Effector memory CD4-positive, alpha-beta T cell (primary cell): Measurements from ENCODE around the gene PPP1R12B.
A peak's percentile ranks its signal among the peaks of the same experiment; 100 is the strongest.
"Not testable (repeated sequence)": the region's sequence is repeated elsewhere in the genome, so short reads cannot be mapped to it uniquely, and the experiment has no call there.

Source experiments
- DNase-seq, 3 donors: peaks; one replicate each; pipeline ENCODE4 v3.0.0-alpha.2; 2020
- H3K27ac ChIP-seq: 2 replicates; pipeline ENCODE4 v1.7.0; 2013; ENCODE audit warnings: mild to moderate bottlenecking, low read length, moderate library complexity; ENCODE audit not compliant: insufficient read depth, poor library complexity, severe bottlenecking
- H3K27me3 ChIP-seq: replicated peaks from 2 replicates; pipeline ENCODE4 v1.7.0; 2013; ENCODE audit warnings: mild to moderate bottlenecking, low read length; ENCODE audit not compliant: insufficient read depth, control insufficient read depth, poor library complexity, severe bottlenecking
- H3K36me3 ChIP-seq: 2 replicates; pipeline ENCODE4 v1.7.0; 2013; ENCODE audit warnings: mild to moderate bottlenecking, low read length, moderate library complexity; ENCODE audit not compliant: control insufficient read depth, insufficient read depth
- H3K4me1 ChIP-seq: 2 replicates; pipeline ENCODE4 v1.7.0; 2013; ENCODE audit warnings: low read length, mild to moderate bottlenecking; ENCODE audit not compliant: control insufficient read depth, insufficient read depth, poor library complexity, severe bottlenecking
- H3K4me3 ChIP-seq: 2 replicates; pipeline ENCODE4 v1.7.0; 2013; ENCODE audit warnings: low read length, low read depth, mild to moderate bottlenecking; ENCODE audit not compliant: insufficient read depth, poor library complexity, severe bottlenecking
- H3K9me3 ChIP-seq: 2 replicates; pipeline ENCODE4 v1.7.0; 2013; ENCODE audit warnings: mild to moderate bottlenecking, low read length, moderate library complexity; ENCODE audit not compliant: control insufficient read depth

Gene PPP1R12B

GRCh38 chr1:202623075-202623474 lies 274.6 kb downstream of the PPP1R12B start:
- peaks cover 21% of the 10 kb centered on the region for H3K4me1 ChIP-seq
- no peaks in the 10 kb centered on the region for H3K36me3 ChIP-seq
- no peak overlapping the region for H3K27ac ChIP-seq
- no peaks in the 10 kb centered on the region for H3K9me3 ChIP-seq
- no peaks in the 10 kb centered on the region for H3K27me3 ChIP-seq
- no peak for DNase-seq
- H3K4me3 ChIP-seq: no peak overlapping the region

GRCh38 chr1:202623476-202623875 lies 275.0 kb downstream of the PPP1R12B start:
- not testable (repeated sequence) for H3K9me3 ChIP-seq, H3K36me3 ChIP-seq, H3K27me3 ChIP-seq, DNase-seq, H3K4me3 ChIP-seq, H3K27ac ChIP-seq
- peaks cover 25% of the 10 kb centered on the region for H3K4me1 ChIP-seq

- no peaks in the 10 kb centered on the region for H3K9me3 ChIP-seq
- H3K36me3 ChIP-seq: no peaks in the 10 kb centered on the region
- peaks cover 33% of the 10 kb centered on the region for H3K4me1 ChIP-seq
- no peaks in the 10 kb centered on the region for H3K27me3 ChIP-seq
- H3K27ac ChIP-seq: no peak overlapping the region
- H3K4me3 ChIP-seq: no peak overlapping the region
- DNase-seq: no peak
Measured at GRCh38 chr1:202624088-202624780, 275.7 kb downstream of the PPP1R12B start.

- Histone ChIP-seq H3K27ac (no peak overlapping the region), H3K27me3 (no peaks in the 10 kb centered on the region), H3K4me3 (no peak overlapping the region), H3K4me1 (peaks cover 37% of the 10 kb centered on the region), H3K9me3 (no peaks in the 10 kb centered on the region), H3K36me3 (no peaks in the 10 kb centered on the region)
- DNase-seq: no peak
Measured at GRCh38 chr1:202624781-202625108, 276.2 kb downstream of the PPP1R12B start.

GRCh38 chr1:202625416-202626360 lies 277.2 kb downstream of the PPP1R12B start:
- Histone ChIP-seq H3K36me3 (no peaks in the 10 kb centered on the region), H3K4me3 (no peak overlapping the region), H3K27me3 (no peaks in the 10 kb centered on the region), H3K27ac (no peak overlapping the region), H3K9me3 (no peaks in the 10 kb centered on the region), H3K4me1 (peaks cover 42% of the 10 kb centered on the region)
- peak in 2 of 3 donors; percentile 7 to 21 for DNase-seq

- H3K4me3 ChIP-seq, H3K36me3 ChIP-seq, H3K27ac ChIP-seq, DNase-seq, H3K27me3 ChIP-seq, H3K9me3 ChIP-seq: not testable (repeated sequence)
- H3K4me1 ChIP-seq: peaks cover 42% of the 10 kb centered on the region
Measured at GRCh38 chr1:202627036-202627435, 278.5 kb downstream of the PPP1R12B start.

- no peaks in the 10 kb centered on the region for H3K36me3 ChIP-seq
- no peaks in the 10 kb centered on the region for H3K9me3 ChIP-seq
- peaks cover 42% of the 10 kb centered on the region for H3K4me1 ChIP-seq
- H3K27me3 ChIP-seq: no peaks in the 10 kb centered on the region
- H3K27ac ChIP-seq: no peak overlapping the region
- no peak for DNase-seq
- H3K4me3 ChIP-seq: no peak overlapping the region
Measured at GRCh38 chr1:202627841-202628565, 279.5 kb downstream of the PPP1R12B start.

GRCh38 chr1:202628646-202629215 lies 280.2 kb downstream of the PPP1R12B start:
- H3K9me3 ChIP-seq: no peaks in the 10 kb centered on the region
- no peak overlapping the region for H3K27ac ChIP-seq
- no peaks in the 10 kb centered on the region for H3K27me3 ChIP-seq
- H3K4me1 ChIP-seq: peaks cover 42% of the 10 kb centered on the region
- H3K36me3 ChIP-seq: no peaks in the 10 kb centered on the region
- peak overlapping the region; percentile 7 for H3K4me3 ChIP-seq
- no peak for DNase-seq

- H3K27me3 ChIP-seq, H3K9me3 ChIP-seq, H3K27ac ChIP-seq, H3K36me3 ChIP-seq: not testable (repeated sequence)
- peaks cover 42% of the 10 kb centered on the region for H3K4me1 ChIP-seq
- peak in 2 of 3 donors; percentile 8 to 16 for DNase-seq
- peak overlapping the region; percentile 7 for H3K4me3 ChIP-seq
Measured at GRCh38 chr1:202629257-202629811, 280.8 kb downstream of the PPP1R12B start.
